Parathyroid adenoma (tissue), 2 donors: ENCODE data around the gene GPR107.

Experiments
- H2AFZ ChIP-seq: fragments of 300-600 bp; sonication (generic); one replicate; pipeline ENCODE4 v1.7.0; 2017; ENCODE audit warnings: antibody characterized with exemption, mild to moderate bottlenecking
- H3K27ac ChIP-seq: fragments of 300-600 bp; sonication (generic); one replicate; pipeline ENCODE4 v1.7.0; 2017
- H3K27me3 ChIP-seq: fragments of 300-600 bp; sonication (generic); one replicate; pipeline ENCODE4 v1.7.0; 2017; ENCODE audit warnings: low read length; ENCODE audit not compliant: control insufficient read depth, insufficient read depth
- H3K36me3 ChIP-seq: fragments of 300-600 bp; sonication (generic); one replicate; pipeline ENCODE4 v1.7.0; 2017; ENCODE audit warnings: low read length; ENCODE audit not compliant: control insufficient read depth, insufficient read depth
- H3K4me1 ChIP-seq: fragments of 300-600 bp; sonication (generic); one replicate; pipeline ENCODE4 v1.7.0; 2017; ENCODE audit warnings: control low read depth
- H3K4me2 ChIP-seq: fragments of 300-600 bp; sonication (generic); one replicate; pipeline ENCODE4 v1.7.0; 2017; ENCODE audit warnings: low read length
- H3K4me3 ChIP-seq: fragments of 300-600 bp; sonication (generic); one replicate; pipeline ENCODE4 v1.7.0; 2017; ENCODE audit warnings: low read depth, low read length
- H3K79me2 ChIP-seq: fragments of 300-600 bp; sonication (generic); one replicate; pipeline ENCODE4 v1.7.0; 2017; ENCODE audit warnings: control low read depth
- H3K9ac ChIP-seq: fragments of 300-600 bp; sonication (generic); one replicate; pipeline ENCODE4 v1.7.0; 2017; ENCODE audit warnings: mild to moderate bottlenecking
- H3K9me3 ChIP-seq: fragments of 300-600 bp; sonication (generic); one replicate; pipeline ENCODE4 v1.7.0; 2017; ENCODE audit warnings: low read length; ENCODE audit not compliant: control insufficient read depth
- CTCF ChIP-seq: fragments of 300-600 bp; sonication (generic); IDR thresholded peaks from one replicate; pipeline ENCODE4 v1.7.0; 2017; ENCODE audit warnings: antibody characterized with exemption, mild to moderate bottlenecking
- donor health status: primary hyperparathyroidism.

The GPR107 gene

GRCh38 chr9:130159915-130160670 lies 106.4 kb downstream of the GPR107 start:
- TF ChIP-seq CTCF = no peak
- no peak overlapping the region for H3K9ac ChIP-seq

GRCh38 chr9:130160862-130161470 lies 107.3 kb downstream of the GPR107 start:
- no peaks in the 10 kb centered on the region for H3K9me3 ChIP-seq
- H2AFZ ChIP-seq = no peak overlapping the region
- no peak overlapping the region for H3K27ac ChIP-seq
- no peaks in the 10 kb centered on the region for H3K4me1 ChIP-seq
- H3K4me2 ChIP-seq = no peak overlapping the region
- no peaks in the 10 kb centered on the region for H3K27me3 ChIP-seq
- H3K4me3 ChIP-seq = no peak overlapping the region
- TF ChIP-seq CTCF = no peak
- H3K36me3 ChIP-seq = no peaks in the 10 kb centered on the region
- H3K79me2 ChIP-seq = no peaks in the 10 kb centered on the region
- H3K9ac ChIP-seq = no peak overlapping the region

More at GRCh38 chr9:130159915-130160670, 106.4 kb downstream of the GPR107 start:
- no peaks in the 10 kb centered on the region for H3K79me2 ChIP-seq
- H3K4me3 ChIP-seq = no peak overlapping the region
- H3K9me3 ChIP-seq = no peaks in the 10 kb centered on the region
- H3K27ac ChIP-seq = no peak overlapping the region
- no peak overlapping the region for H3K4me2 ChIP-seq
- H2AFZ ChIP-seq = no peak overlapping the region
- H3K4me1 ChIP-seq = no peaks in the 10 kb centered on the region
- no peaks in the 10 kb centered on the region for H3K27me3 ChIP-seq
- H3K36me3 ChIP-seq = no peaks in the 10 kb centered on the region

GRCh38 chr9:130165579-130165978 lies 111.9 kb downstream of the GPR107 start:
- H3K4me3 ChIP-seq = no peak overlapping the region
- no peak overlapping the region for H3K9ac ChIP-seq
- TF ChIP-seq CTCF = no peak
- H3K4me1 ChIP-seq = no peaks in the 10 kb centered on the region
- H3K27ac ChIP-seq = no peak overlapping the region
- H2AFZ ChIP-seq = no peak overlapping the region
- no peaks in the 10 kb centered on the region for H3K9me3 ChIP-seq
- no peak overlapping the region for H3K4me2 ChIP-seq
- no peaks in the 10 kb centered on the region for H3K79me2 ChIP-seq
- no peaks in the 10 kb centered on the region for H3K36me3 ChIP-seq
- no peaks in the 10 kb centered on the region for H3K27me3 ChIP-seq

GRCh38 chr9:130166399-130166798 lies 112.7 kb downstream of the GPR107 start:
- no peak for TF ChIP-seq CTCF
- Histone ChIP-seq H3K9ac (no peak overlapping the region), H3K27ac (no peak overlapping the region), H3K79me2 (no peaks in the 10 kb centered on the region), H3K4me1 (no peaks in the 10 kb centered on the region), H3K4me2 (no peak overlapping the region), H2AFZ (no peak overlapping the region), H3K9me3 (no peaks in the 10 kb centered on the region), H3K36me3 (no peaks in the 10 kb centered on the region), H3K4me3 (no peak overlapping the region), H3K27me3 (no peaks in the 10 kb centered on the region)

- Histone ChIP-seq H3K4me2 (no peak overlapping the region), H3K4me3 (no peak overlapping the region), H2AFZ (no peak overlapping the region), H3K79me2 (no peaks in the 10 kb centered on the region), H3K9ac (no peak overlapping the region), H3K27ac (no peak overlapping the region), H3K9me3 (no peaks in the 10 kb centered on the region), H3K27me3 (no peaks in the 10 kb centered on the region), H3K4me1 (no peaks in the 10 kb centered on the region), H3K36me3 (no peaks in the 10 kb centered on the region)
- TF ChIP-seq CTCF = no peak
Observed at GRCh38 chr9:130167927-130168326, 114.2 kb downstream of the GPR107 start.
